ENCODE results near the gene HNRNPA0.
"Not testable (repeated sequence)": the region's sequence is repeated elsewhere in the genome, so short reads cannot be mapped to it uniquely, and the experiment has no call there.

Gene HNRNPA0

DNA sequence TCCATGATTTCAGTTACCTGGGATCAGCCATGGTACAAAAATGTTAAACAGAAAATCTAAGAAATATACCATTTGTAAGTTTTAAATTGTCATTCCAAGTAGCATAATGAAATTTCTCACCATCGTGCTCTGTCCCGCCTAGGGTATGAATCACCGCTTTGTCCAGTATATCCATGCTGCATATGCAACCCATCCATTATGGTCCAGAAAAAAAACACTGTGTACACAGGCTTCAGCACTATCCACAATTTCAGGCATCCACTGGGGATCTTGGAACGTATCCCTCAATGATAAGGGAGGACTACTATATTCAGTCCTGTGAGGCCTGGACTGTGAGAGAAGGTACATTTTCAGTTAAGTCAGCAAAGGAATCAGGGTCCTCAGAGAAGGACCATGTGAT, 37.6 kb upstream of the HNRNPA0 start:
- TF ChIP-seq, protein P1, sequence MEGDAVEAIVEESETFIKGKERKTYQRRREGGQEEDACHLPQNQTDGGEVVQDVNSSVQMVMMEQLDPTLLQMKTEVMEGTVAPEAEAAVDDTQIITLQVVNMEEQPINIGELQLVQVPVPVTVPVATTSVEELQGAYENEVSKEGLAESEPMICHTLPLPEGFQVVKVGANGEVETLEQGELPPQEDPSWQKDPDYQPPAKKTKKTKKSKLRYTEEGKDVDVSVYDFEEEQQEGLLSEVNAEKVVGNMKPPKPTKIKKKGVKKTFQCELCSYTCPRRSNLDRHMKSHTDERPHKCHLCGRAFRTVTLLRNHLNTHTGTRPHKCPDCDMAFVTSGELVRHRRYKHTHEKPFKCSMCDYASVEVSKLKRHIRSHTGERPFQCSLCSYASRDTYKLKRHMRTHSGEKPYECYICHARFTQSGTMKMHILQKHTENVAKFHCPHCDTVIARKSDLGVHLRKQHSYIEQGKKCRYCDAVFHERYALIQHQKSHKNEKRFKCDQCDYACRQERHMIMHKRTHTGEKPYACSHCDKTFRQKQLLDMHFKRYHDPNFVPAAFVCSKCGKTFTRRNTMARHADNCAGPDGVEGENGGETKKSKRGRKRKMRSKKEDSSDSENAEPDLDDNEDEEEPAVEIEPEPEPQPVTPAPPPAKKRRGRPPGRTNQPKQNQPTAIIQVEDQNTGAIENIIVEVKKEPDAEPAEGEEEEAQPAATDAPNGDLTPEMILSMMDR (IDR thresholded peaks at IDR 0.05; ENCODE audit: low read depth, low read length): no peak
- H3K4me3 ChIP-seq (replicated peaks in 1 of 2; ENCODE audit: low read depth in 2 of 2, low read length in 2 of 2): no peak overlapping the region
- no peak for DNase-seq (ENCODE audit: low read depth in 2 of 2)

DNA sequence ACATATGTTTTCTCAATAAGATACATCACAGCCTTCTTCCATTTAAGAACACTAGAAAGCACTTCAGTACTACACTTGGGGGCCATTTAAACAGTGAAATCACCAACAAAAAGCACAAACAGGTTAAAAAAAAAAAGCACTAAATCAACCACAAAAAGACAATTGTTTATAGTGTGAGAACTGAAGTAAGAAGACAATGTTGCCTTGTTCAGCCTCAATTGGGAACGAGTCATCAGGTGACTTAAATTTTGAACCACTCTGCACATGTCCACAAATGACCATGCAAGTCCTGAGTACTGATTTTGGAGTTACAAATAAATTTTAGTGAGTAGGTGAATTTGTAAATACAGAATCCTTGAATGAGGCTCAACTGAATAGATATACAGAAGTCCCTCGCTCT, 37.2 kb upstream of the HNRNPA0 start:
- H3K4me3 ChIP-seq (replicated peaks in 1 of 2; ENCODE audit: low read depth in 2 of 2, low read length in 2 of 2): no peak overlapping the region
- TF ChIP-seq, protein P1 (IDR thresholded peaks at IDR 0.05; ENCODE audit: low read depth, low read length): no peak
- DNase-seq (ENCODE audit: low read depth in 2 of 2): no peak

DNA sequence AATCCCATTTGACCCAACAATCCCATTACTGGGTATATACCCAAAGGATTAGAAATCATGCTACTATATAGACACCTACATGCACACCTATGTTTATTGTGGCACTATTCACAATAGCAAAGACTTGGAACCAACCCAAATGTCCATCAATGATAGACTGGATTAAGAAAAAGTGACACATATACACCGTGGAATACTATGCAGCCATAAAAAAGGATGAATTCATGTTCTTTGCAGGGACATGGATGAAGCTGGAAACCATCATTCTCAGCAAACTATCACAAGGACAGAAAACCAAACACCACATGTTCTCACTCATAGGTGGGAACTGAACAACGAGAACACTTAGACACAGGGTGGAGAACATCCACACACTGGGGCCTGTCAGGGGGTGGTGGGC, 34.4 kb upstream of the HNRNPA0 start:
- H3K4me3 ChIP-seq (replicated peaks in 1 of 2; ENCODE audit: low read depth in 2 of 2, low read length in 2 of 2); DNase-seq (ENCODE audit: low read depth in 2 of 2): not testable (repeated sequence)

DNA sequence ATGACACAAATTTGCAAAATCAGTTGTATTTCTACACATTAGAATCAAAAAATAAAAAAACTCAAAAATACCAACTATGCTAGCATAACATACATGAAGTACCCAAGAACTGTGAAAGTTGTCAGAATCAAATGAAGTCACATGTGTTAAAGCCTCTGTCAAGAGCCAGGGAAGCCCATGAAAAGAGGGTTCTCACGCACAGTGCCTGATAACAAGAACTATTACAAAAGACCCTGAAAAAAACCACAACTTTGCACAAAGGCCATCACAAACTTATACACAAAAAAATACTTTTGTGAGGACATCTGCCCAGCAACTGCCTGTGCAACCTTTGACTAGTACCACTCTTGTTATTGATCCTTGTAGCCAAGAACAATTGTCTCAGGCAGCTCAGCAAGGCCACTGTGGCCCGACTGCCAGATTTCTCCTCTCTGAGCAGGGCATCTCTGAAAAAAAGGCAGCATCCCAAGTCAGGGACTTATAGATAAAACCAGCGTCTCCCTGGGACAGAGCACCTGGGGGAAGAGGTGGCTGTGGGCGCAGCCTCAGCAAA, 28.9 kb upstream of the HNRNPA0 start:
- TF ChIP-seq, protein P1 (IDR thresholded peaks at IDR 0.05; ENCODE audit: low read depth, low read length): no peak
- H3K4me3 ChIP-seq (replicated peaks in 1 of 2; ENCODE audit: low read depth in 2 of 2, low read length in 2 of 2): no peak overlapping the region
- no peak for DNase-seq (ENCODE audit: low read depth in 2 of 2)

DNA sequence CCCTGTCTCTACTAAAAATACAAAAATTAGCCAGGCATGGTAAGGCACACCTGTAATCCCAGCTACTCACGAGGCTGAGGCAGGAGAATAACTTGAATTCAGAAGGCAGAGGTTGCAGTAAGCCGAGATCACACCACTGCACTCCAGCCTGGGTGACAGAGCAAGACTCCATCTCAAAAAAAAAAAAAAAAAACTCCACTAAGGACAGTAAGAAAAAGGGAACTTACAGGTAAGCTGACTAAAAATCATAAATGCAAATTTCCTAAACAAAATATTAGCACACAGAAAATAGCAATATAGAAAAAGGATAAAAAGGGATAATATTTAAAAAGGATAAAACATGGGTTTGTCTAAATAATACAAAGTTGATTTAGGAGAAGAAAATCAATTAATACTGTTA, 27.9 kb upstream of the HNRNPA0 start:
- no peak for DNase-seq (ENCODE audit: low read depth in 2 of 2)
- TF ChIP-seq, protein P1 (IDR thresholded peaks at IDR 0.05; ENCODE audit: low read depth, low read length): no peak
- H3K4me3 ChIP-seq (replicated peaks in 1 of 2; ENCODE audit: low read depth in 2 of 2, low read length in 2 of 2): no peak overlapping the region

DNA sequence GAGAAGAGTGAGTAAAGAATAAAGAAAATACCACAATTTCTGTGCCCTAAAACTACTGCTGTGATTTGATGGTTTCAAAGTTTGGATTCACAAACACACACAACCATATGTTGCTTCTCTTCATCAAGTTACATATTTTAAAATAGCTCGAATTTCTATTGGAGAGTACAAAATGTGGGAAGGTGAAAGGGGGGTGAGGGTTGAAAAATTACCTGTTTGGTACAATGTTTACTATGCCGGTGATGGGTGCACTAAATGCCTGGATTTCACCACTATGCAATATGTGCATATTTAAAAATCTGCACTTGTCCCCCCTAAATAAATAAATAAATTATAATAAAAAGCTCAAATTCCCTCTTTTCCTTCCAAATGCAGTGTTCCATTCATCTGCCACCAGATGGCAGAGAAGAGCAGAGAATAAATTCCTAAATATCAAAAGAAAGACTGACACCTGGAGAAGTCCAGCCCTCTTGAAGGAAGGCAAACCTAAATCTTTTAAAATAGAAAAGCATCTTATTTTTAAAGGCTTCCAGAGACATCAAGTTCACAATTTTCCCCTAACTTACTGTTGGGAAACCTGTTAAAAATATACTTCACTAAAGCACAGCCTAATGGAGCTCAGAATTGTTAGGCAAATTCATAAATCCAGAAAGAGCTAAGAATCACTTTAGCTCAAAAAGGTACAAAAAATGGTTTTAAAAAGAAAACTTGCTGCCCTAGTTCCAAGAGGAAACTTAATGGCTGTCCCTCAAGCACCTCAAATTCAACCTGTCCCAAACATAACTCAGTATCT, 24.8 kb upstream of the HNRNPA0 start:
- peak; percentile 69 to 71 for DNase-seq (ENCODE audit: low read depth in 2 of 2)

DNA sequence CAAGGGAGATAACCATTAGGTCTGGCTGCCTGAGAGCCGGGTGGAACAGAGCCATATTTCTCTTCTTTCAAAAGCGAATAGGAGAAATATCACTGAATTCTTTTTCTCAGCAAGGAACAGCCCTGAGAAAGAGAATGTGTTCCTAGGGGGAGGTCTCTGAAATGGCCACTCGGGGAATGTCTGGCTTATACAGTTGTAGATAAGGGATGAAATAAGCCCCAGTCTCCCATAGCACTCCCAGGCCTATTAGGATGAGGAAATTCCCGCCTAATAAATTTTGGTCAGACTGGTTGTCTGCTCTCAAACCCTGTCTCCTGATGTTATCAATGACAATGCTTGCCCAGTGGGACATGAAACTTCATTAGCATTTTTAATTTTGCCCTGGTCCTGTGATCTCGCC, 13.8 kb upstream of the HNRNPA0 start:
- not testable (repeated sequence) for H3K4me3 ChIP-seq (replicated peaks in 1 of 2; ENCODE audit: low read depth in 2 of 2, low read length in 2 of 2); DNase-seq (ENCODE audit: low read depth in 2 of 2)

More for the DNA sequence above, 24.8 kb upstream of the HNRNPA0 start:
- no peak overlapping the region for H3K4me3 ChIP-seq (replicated peaks in 1 of 2; ENCODE audit: low read depth in 2 of 2, low read length in 2 of 2)
- TF ChIP-seq, protein P1 (IDR thresholded peaks at IDR 0.05; ENCODE audit: low read depth, low read length): peak; percentile 76

DNA sequence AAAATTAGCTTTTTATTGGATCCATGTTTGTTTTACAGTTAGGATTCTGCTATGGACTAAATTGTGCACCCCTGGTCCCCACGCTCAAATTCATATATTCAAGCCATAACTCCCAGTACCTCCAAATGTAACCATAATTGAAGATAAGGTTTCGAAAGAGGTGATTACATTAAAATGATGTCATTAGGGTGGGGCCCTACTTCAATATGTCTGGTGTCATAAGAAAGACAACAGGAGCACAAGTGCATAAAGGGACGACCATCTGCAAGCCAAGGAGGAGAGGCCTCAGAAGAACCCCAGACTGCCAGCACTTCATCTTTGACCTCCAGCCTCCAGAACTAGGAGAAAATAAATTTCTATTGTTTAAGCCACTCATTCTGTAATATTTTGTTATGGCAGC, 7.4 kb upstream of the HNRNPA0 start:
- DNase-seq (ENCODE audit: low read depth in 2 of 2): peak in 1 of 2 donors; percentile 12
- H3K4me3 ChIP-seq (replicated peaks in 1 of 2; ENCODE audit: low read depth in 2 of 2, low read length in 2 of 2): no peak overlapping the region
- TF ChIP-seq, protein P1 (IDR thresholded peaks at IDR 0.05; ENCODE audit: low read depth, low read length): no peak
